ENCODE data around the gene S100A5.

S100A5 gene

DNA sequence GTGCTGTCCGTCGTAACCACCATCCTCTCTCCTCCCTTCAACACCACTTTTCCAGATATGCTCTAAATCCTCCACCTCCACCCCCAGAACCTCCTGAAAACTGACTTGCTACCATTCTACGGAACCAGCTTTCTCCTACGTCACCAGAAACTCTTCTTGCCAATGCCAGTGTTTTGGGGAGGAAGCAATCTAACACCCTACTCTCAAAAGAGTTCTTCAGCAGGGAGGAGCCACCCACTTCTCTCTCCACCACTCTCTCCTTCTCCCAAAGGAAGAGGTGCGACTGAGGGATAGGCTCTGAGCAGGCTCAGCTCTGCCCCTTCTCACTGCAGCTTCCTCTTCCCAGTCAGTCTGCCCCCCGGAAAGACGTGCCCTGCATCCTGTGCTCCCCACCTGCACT, 31.0 kb upstream of the S100A5 start:
- TF ChIP-seq, protein P1, sequence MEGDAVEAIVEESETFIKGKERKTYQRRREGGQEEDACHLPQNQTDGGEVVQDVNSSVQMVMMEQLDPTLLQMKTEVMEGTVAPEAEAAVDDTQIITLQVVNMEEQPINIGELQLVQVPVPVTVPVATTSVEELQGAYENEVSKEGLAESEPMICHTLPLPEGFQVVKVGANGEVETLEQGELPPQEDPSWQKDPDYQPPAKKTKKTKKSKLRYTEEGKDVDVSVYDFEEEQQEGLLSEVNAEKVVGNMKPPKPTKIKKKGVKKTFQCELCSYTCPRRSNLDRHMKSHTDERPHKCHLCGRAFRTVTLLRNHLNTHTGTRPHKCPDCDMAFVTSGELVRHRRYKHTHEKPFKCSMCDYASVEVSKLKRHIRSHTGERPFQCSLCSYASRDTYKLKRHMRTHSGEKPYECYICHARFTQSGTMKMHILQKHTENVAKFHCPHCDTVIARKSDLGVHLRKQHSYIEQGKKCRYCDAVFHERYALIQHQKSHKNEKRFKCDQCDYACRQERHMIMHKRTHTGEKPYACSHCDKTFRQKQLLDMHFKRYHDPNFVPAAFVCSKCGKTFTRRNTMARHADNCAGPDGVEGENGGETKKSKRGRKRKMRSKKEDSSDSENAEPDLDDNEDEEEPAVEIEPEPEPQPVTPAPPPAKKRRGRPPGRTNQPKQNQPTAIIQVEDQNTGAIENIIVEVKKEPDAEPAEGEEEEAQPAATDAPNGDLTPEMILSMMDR (IDR thresholded peaks at IDR 0.05; ENCODE audit: extremely low read depth, insufficient read depth, missing control alignments) = no peak
- no peak for DNase-seq (ENCODE audit: low spot score)
- in situ Hi-C loops (cut with MboI; ENCODE audit: low pct_unique_long_range_greater_than_20kb, low sequenced_read_pairs, unreplicated experiment) = no loop called here

- DNase-seq (ENCODE audit: low spot score) = no peak
- in situ Hi-C loops (cut with MboI; ENCODE audit: low pct_unique_long_range_greater_than_20kb, low sequenced_read_pairs, unreplicated experiment) = no loop called here
- TF ChIP-seq, protein P1 (IDR thresholded peaks at IDR 0.05; ENCODE audit: extremely low read depth, insufficient read depth, missing control alignments) = no peak
Measured at GRCh38 chr1:153570874-153571273, 30.1 kb upstream of the S100A5 start.

GRCh38 chr1:153569465-153569864, 28.7 kb upstream of the S100A5 start:
- TF ChIP-seq, protein P1 (IDR thresholded peaks at IDR 0.05; ENCODE audit: extremely low read depth, insufficient read depth, missing control alignments) = no peak
- in situ Hi-C loops (cut with MboI; ENCODE audit: low pct_unique_long_range_greater_than_20kb, low sequenced_read_pairs, unreplicated experiment) = loop anchor here (10.0 kb wide), 1 partner anchor 55 kb away; no protein-coding TSS in a partner anchor

DNA sequence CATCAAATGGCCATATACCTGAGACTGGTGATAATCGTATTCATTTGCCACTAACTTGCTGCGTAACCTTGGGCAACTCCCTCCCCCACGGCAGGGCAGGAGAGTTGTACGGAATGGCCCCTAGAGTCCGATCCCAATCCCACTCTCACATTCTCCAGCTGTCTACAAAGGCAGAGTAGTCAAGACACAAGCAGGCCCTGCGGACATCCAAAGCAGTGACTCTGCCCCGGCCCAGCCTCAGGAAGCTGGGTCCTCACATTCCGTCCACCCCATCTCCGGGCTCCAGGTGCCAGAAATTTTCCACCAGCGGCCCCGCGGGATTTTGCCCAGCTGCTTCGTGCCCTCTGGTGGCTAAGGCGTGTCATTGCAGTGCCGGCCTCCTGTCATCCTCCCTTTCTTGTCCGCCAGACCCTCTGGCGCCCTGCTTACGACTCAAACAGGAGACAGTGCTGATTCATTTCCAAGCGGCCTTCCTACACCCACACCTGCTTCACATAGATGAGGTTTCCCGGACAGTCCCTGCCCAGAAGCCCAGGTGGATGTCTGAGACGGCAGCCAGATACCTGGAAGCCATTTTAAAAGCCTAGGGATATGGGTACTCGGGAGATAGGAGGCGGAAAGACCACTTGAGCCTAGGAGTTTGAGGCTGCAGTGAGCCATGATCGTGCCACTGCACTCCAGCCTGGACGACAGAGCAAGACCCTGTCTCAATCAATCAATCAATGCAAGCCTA, 27.8 kb upstream of the S100A5 start:
- peak; percentile 86 for DNase-seq (ENCODE audit: low spot score)
- TF ChIP-seq, protein P1 (IDR thresholded peaks at IDR 0.05; ENCODE audit: extremely low read depth, insufficient read depth, missing control alignments) = peak; percentile 98
- in situ Hi-C loops (cut with MboI; ENCODE audit: low pct_unique_long_range_greater_than_20kb, low sequenced_read_pairs, unreplicated experiment) = loop anchor here (10.0 kb wide), 1 partner anchor 54 kb away; no protein-coding TSS in a partner anchor

More at GRCh38 chr1:153569465-153569864, 28.7 kb upstream of the S100A5 start:
- no peak for DNase-seq (ENCODE audit: low spot score)

DNA sequence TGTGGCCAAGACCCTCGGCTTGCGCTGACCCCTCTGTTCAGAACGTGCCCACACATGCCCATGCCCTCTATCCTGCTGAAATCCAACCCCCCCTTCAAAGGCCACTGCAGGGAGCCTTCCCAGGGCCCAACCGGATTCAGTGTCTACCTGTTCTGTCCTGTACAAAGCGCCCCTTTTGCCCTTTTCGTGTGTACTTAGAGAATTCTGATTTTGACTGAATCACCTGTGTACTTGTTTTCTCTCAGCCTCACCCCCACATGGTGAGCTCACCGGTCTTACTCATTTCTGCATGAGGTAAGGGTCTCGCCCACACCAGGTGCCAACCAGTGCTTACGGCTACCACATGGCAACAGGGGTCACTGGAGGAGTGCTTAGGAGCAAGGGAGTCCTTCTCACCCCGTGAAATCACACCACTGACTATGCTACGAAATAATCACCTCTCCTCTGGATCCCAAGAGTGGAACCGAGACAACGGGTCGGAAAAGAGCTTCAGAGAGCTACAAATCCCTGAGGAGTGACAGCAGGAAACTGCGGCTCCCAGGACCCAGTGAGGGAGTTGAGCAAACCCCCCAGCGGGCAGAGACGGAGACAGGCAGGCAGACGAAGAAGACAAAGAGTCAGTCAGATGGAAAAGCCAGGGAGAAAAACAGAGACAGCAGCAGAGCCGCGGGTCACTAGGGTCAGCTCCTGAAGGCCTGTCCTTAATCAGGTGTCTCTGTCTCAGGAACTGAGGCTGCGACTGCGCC, 27.1 kb upstream of the S100A5 start:
- TF ChIP-seq, protein P1 (IDR thresholded peaks at IDR 0.05; ENCODE audit: extremely low read depth, insufficient read depth, missing control alignments) = no peak
- in situ Hi-C loops (cut with MboI; ENCODE audit: low pct_unique_long_range_greater_than_20kb, low sequenced_read_pairs, unreplicated experiment) = loop anchor here (10.0 kb wide), 1 partner anchor 53 kb away; no protein-coding TSS in a partner anchor
- no peak for DNase-seq (ENCODE audit: low spot score)

GRCh38 chr1:153566414-153567371, 26.0 kb upstream of the S100A5 start:
- DNase-seq (ENCODE audit: low spot score) = peak; percentile 53
- TF ChIP-seq, protein P1 (IDR thresholded peaks at IDR 0.05; ENCODE audit: extremely low read depth, insufficient read depth, missing control alignments) = no peak
- in situ Hi-C loops (cut with MboI; ENCODE audit: low pct_unique_long_range_greater_than_20kb, low sequenced_read_pairs, unreplicated experiment) = loop anchor here (10.0 kb wide), 1 partner anchor 52 kb away; no protein-coding TSS in a partner anchor
